ENCODE data around the gene TMEM202.

- TF ChIP-seq CTCF (conservative IDR thresholded peaks at IDR 0.05) (no peak), ZFX (IDR thresholded peaks at IDR 0.05) (no peak)
Observed at GRCh38 chr15:72411544-72411943, 13.4 kb downstream of the TMEM202 start.
